Measurements from ENCODE around the gene NID1.

NID1 gene, protein sequence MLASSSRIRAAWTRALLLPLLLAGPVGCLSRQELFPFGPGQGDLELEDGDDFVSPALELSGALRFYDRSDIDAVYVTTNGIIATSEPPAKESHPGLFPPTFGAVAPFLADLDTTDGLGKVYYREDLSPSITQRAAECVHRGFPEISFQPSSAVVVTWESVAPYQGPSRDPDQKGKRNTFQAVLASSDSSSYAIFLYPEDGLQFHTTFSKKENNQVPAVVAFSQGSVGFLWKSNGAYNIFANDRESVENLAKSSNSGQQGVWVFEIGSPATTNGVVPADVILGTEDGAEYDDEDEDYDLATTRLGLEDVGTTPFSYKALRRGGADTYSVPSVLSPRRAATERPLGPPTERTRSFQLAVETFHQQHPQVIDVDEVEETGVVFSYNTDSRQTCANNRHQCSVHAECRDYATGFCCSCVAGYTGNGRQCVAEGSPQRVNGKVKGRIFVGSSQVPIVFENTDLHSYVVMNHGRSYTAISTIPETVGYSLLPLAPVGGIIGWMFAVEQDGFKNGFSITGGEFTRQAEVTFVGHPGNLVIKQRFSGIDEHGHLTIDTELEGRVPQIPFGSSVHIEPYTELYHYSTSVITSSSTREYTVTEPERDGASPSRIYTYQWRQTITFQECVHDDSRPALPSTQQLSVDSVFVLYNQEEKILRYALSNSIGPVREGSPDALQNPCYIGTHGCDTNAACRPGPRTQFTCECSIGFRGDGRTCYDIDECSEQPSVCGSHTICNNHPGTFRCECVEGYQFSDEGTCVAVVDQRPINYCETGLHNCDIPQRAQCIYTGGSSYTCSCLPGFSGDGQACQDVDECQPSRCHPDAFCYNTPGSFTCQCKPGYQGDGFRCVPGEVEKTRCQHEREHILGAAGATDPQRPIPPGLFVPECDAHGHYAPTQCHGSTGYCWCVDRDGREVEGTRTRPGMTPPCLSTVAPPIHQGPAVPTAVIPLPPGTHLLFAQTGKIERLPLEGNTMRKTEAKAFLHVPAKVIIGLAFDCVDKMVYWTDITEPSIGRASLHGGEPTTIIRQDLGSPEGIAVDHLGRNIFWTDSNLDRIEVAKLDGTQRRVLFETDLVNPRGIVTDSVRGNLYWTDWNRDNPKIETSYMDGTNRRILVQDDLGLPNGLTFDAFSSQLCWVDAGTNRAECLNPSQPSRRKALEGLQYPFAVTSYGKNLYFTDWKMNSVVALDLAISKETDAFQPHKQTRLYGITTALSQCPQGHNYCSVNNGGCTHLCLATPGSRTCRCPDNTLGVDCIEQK

DNA sequence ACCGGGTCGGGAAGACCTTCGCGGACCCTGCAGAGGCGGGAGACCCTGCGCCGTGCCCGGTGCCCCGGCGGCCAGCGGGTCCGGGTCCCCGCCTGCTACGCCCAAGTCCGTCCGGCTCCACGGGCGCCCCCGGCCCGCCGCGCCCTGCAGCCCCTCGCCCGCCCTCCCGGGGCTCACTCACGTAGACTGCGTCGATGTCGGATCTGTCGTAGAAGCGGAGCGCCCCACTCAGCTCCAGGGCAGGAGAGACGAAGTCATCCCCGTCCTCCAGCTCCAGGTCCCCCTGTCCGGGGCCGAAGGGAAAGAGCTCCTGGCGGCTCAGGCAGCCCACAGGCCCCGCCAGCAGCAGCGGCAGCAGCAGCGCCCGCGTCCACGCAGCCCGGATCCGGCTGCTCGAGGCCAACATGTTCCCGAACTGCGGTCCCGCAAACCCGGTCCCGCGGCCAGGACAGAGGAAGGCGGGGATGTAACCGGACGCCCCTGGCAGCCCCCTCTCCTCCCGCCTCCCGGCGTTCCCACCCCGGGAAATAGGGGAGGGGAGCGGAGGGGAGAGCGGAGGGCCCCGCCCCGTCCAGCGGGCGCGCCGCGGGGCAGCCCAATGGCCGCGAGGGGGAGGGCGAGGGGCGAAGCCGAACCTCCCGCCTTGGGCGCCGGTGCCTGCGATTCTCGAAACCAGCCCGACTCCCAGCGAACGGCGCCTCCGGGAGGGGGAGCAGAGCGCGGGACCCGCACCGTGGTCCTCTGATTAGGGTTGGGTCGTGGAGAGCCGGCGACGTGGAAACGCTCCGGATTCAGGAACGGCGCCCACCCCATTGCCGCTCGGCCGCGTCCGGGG is at the start of gene NID1:
TSS of gene NID1 (minus strand) at position 417 of the 835 bp plus-strand sequence. CDS start at position 406, 11 bp downstream.
- DNase-seq: peak; percentile 23 to 25

DNA sequence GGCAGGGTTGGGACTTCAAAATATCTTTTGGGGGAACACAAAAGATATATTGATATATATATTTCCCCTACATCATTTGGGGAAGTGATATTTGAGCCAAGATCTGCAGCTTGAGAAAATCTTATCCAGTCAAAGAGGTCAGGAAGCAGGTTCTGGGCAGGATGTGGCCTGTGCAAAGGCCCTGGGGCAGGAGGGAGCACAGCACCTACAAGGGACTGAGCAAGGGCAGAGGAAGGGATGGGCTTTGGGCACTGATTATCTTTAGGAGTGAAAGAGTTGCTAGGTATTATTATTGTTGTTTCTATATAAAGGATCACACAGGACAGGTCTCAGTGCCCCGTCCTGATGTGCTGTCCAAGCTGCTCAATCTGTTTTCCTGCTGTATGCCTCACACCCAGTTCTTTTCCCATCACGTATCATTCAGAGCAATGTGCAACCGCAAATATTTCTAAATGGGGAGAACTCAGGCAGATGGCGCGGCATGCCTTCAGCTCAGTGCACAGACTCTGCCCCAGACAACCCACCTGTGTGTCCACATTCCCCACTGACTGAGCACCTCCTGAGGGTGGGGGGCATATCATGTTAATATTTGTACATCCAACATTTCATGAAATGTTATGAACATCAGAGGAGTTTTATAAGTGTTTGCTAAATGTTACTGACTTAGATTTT is 49.3 kb upstream of the NID1 start:
- DNase-seq: no peak

DNA sequence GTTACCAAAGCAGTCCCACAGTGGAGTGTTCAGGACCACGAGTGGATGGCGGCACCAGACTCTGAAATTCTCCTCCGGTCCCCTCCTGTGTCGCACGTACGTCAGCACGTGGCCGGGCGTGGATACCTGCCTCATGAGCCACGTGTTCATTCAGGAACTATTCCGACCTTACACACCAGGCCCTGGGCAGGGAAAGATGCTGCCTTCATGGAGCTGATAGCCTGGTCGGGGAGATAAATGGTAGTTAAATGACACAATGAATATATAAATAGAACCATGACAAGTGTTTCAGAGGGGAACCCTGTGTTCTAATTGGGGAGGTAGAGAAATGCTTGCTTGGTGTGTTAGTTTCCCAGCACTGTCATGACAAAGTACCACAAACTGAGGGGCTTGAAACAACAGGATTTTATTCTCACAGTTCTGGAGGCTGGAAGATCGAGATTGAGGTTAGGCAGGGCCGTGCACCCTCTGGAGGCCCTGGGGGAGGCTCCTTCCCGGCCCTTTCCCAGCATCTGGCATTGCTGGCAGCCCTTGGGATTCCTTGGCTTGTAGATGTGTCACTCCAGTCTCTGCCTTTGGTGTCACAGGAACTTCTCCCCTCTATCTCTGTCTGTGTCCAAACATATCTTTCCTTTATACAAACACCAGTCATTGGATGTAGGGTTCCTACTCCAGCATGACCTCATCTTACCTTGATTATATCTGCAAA is 48.6 kb upstream of the NID1 start:
- DNase-seq: no peak

DNA sequence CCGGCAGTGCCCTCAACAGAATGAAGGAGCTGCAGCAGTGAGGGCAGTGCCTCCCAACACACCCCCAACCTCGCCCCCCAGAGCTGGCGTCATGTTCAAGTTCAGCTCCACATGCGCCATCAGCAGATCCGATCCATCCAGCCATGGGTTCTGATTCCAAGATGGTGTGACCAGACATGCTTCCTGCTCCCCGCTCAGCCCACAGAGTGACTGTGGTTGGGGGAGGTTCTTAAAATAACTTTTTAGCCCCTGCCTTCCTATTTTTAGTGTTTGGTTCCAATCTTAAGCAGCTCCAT is 47.4 kb upstream of the NID1 start:
- no peak for DNase-seq

DNA sequence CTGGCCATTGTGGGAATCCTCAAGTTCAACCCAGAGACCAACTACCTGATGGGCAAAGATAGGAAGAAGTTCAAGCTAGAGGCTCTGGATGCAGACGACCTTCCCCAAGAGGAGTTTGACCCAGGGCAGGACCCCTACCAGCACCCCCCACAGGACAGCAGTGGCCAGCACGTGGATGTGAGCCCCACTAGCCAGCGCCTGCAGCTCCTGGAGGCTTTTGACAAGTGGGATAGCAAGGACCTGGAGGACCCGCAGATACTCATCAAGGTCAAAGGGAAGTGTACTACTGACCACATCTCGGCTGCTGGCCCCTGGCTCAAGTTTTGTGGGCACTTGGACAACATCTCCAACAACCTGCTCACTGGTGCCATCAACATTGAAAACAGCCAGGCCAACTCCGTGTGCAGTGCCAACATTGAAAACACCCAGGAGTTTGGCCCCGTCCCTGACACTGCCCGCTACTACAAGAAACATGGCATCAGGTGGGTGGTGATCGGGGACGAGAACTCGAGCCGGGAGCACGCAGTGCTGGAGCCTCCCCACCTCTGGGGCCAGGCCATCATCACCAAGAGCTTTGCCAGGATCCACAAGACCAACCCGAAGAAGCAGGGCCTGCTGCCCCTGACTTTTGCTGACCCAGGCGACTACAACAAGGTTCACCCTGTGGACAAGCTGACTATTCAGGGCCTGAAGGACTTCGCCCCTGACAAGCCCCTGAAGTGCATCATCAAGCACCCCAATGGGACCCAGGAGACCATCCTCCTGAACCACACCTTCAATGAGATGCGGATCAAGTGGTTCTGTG is 46.8 kb upstream of the NID1 start:
- DNase-seq: no peak

DNA sequence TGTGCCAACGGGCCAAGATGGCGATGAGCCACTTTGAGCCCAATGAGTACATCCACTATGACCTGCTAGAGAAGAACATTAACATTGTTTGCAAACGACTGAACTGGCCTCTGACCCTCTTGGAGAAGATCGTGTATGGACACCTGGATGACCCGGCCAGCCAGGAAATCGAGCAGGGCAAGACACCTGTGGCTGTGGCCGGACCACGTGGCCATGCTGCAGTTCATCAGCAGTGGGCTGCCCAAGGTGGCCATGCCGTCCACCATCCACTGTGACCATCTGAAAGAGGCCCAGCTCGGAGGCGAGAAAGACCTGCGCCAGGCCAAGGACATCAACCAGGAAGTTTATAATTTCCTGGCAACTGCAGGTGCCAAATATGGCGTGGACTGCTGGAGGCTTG is 45.2 kb upstream of the NID1 start:
- DNase-seq: no peak

DNA sequence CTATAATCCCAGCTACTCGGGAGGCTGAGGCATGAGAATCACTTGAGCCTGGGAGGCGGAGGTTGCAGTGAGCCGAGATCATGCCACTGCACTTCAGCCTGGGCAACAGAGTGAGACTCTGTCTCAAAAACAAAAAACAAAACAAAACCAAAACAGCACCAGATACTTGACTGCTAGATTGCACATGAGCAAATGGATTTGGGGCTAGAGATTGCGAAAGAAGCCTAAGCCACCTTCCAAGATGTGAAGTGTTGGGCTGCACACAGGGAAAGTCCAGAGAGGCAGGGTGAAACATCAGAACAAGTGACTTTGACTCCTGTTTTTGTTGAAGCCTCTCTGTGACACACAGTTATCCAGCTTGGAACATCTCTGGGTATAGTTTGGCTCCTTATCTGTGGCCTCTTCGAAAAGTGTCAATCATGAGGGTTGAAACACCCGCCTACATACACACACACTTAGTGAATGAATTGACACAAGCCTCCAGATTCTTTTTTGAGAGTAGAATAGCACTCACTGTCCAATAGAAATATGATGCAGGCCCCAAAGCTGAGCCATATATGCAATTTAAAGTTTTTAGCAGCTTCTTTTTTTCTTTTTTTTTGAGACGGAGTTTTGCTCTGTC is 43.2 kb upstream of the NID1 start:
- no peak for DNase-seq

DNA sequence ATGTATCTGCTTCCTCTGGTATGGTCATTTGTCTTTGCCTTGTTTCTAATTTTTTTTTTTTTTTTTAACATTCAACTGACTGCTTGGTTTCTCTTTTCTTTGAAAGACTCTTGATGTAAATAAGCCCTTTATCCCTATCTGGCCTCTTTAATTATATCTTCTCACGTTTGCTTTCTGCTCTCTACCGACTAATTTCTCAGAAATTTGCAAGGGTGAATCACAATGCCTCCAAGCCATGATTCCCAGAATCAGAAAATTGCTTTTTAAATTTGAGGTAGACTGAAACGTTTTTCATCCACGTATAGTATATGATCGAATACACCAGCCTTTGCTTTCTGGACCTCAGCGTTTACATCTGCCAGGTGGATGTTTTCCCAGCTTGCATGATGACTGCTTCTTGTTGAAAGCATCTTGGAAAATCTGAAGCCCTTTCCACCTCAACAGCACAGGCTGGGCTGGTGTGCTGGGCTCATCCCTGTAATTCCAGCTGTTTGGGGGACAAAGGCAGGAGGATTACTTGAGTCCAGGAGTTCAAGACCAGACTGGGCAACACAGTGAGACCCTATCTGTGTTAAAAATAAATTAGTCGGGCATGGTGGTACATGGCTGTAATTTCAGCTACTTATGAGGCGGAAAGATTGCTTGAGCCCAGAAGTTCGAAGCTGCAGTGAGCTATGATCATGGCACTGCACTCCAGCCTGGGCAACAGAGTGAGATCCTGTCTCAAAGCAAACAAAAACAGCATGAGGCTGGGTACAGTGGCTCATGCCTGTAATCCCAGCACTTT is 42.4 kb upstream of the NID1 start:
- DNase-seq: no peak

DNA sequence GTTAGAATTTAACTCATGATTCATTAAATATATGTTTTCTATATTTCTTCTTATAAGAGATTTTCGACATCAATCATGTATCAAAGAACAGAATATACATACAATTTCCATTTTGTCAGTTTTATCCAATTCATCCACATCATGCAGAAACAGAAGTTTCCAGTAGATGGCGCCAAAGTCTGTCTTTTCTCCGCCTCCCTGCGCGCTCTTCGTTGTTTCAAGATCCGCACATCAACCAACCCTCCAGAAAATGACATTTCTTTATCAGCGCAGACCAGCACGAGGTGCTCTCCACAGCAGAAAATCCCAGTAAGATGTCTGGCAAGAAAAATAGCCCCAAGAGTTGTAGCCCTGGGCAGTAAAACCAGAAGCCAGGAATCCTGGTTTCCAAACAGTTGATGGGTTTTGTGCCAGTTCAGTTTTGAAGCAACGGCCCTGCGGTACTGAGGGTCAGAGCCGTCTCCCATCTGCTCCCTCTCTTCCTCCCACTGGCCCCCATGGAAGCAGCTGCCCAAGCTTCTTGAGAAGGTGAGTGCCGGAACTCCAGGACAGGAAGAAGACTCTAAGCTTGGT is 38.8 kb upstream of the NID1 start:
- peak; percentile 51 to 69 for DNase-seq

DNA sequence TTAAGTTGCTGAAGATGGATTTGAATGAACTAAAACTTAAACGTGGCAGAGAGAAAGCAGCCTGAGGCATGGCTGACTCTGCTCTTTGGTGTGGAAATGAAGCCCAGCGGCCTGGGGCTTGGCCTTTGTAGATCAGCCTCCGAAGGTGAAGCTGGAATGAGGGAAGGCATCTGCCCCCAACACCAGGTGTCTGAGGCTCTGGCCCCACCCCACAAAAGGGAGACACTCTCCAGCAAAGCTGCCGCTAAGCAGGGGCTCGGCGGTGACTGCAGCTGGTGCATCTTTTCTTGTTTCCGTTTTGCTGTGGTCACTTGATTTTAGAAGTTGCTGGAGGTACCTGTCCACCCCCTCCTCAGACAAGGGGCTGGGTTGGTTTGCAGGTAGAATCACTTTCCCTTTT is 38.2 kb upstream of the NID1 start:
- no peak for DNase-seq

DNA sequence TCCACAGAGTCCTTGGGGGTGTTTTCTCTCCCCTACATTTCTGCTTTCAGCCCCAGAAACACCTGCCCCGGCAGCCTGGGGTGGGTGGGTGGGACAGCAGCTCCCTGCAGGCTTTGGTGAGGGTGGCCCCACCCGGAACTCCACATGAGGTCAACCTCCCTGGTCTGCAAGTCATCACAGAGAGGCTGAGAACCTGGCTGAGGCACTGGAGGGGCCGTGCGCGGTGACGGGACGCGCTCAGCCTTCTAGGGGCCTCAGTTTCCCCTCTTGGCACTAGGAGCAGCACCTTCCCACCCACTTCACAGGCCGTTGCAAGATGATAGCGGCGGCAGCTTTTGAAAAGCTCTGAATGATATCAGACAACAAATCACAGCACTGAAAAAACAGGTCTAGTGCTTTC is 37.7 kb upstream of the NID1 start:
- no peak for DNase-seq

DNA sequence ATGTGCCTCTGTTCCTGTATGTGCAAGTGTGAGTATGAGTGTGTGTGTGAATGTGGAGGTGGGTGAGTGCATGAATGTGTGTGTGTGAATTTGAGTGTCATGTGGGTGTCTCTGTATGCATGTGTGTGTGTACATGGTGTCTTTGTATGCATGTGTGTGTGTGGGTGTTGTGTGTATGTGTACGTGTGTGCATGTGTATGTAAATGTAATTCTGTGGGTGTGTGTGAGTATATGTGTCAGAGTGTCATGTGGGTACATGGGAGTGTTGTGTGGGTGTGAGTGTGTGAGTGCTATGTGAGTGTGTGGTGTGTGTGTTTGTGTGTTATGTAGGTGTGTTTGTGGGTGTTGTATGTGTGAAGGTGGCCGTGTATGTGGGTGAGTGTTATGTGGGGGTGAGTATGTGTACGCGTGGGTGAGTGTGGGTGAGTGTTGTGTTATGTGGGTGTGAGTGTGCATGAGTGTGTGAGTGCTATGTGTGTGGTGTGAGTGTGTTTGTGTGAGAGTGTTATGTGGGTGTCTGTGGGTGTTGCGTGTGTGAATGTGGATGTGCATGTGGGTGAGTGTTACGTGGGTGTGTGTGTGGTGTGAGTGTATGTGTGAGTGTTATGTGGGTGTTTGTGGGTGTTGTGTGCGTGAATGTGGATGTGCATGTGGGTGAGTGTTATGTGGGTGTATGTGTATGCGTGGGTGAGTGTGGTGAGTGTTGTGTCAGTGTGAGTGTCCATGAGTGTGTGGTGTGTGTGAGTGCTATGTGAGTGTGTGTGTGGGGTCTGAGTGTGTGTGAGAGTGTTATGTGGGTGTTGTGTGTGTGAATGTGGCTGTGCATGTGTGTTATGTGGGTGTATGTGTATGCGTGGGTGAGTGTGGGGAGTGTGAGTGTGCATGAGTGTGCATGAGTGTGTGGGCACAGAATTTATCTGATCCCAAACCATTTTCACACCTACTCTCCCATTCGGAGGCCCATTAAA is 36.6 kb upstream of the NID1 start:
- no peak for DNase-seq

DNA sequence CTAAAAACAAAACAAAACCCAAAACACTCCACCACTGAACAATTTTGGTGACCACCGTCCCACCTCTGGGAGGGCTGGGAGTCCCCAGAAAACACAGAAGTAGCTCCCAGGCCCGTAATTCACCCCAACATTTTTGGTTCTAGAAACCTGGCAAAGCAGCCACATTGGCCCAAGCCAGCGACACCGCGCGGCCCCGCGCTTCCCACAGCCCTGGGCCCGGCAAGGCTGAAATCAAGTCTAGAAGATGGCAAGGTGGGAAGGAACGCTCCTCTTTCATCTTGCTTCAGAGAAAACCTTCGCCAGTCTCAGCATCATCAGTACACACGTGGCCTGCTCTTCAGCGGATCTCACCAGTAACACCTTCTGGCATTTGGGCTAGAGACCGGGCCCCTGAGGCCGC is 35.9 kb upstream of the NID1 start:
- DNase-seq: no peak

DNA sequence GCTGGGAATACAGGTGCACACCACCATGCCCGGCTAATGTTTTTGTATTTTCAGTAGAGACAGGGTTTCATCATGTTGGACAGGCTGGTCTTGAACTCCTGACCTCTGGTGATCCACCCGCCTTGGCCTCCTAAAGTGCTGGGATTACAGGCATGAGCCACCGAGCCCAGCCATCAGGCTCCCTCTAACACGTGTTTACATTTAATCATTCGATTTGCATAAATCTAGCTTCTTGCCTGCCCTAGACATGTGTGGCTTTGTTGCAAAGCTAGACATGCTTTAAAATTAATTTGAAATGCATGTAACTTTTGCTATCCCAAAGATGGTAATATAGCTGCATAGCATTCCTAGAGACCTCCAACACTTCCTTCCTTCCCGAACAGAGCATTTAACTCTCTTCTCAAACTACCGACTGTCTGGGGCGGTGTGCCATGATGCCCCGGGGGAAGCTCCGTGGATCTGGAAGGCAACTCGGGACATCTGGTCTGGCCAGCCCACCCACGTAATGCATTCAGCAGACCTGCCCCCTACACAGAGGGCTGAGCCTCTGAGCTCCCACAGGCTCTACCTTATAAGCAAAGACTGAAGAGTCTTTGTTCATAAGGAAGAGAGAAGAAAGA is 34.6 kb upstream of the NID1 start:
- DNase-seq: no peak

DNA sequence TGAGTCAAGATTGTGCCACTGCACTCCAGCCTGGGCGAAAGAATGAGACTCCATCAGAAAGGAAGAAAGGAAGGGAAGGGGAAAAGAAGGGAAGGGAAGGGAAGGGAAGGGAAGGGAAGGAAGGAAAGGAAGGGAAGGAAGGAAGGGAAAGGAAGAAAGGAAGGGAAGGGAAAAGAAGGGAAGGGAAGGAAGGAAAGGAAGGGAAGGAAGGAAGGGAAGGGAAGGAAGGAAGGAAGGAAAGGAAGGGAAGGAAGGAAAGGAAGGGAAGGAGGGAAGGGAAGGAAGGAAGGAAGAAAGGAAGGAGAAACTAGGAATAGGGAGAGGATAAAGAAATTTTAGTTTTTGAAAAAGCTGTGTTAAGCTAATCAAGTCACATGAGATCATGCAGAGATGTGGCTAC is 33.4 kb upstream of the NID1 start:
- DNase-seq: no peak

DNA sequence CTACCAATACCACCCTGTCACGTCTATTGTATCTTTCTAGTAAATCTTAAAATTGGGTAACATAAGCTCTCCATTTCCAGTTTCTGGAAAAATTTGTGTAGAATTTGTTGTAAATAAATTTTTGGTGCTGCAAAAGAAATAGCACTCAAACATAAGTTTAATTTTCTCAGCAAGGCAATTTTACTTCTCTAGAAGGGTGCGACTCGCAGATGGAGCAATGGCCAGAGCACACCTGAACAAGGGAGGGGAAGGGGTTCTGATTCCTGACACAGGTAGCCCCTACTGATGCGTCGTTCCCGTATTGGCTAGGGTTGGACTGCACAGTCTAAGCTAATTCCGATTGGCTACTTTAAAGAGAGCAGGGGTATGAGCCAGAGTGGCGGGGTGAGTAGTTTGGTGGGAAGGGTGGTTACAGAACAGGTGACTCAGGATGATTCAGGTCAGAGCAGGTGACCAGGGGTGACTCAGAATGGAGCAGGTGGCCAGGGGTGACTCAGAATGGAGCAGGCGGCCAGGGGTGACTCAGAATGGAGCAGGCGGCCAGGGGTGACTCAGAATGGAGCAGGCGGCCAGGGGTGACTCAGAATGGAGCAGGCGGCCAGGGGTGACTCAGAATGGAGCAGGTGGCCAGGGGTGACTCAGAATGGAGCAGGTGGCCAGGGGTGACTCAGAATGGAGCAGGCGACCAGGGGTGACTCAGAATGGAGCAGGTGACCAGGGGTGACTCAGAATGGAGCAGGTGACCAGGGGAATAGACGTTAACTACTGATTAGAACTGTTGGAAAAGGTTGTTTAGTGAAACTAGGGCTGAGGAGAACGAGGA is 32.0 kb upstream of the NID1 start:
- DNase-seq: peak; percentile 66 to 89
